A673 (cell line): ENCODE measurements around the gene NUMB.

Source experiments
- EZH2 ChIP-seq: fragments of 200-600 bp; sonication (generic); IDR thresholded peaks from 2 replicates; pipeline ENCODE4 v1.6.1; 2017; ENCODE audit warnings: borderline replicate concordance, low read depth, mild to moderate bottlenecking, mixed read lengths, antibody characterized with exemption, low read length; ENCODE audit not compliant: poor library complexity, severe bottlenecking
- TF ChIP-seq, protein P1 (sequence below): fragments of 300-800, 200-600 bp; sonication (generic); conservative IDR thresholded peaks from 2 replicates; pipeline ENCODE4 v1.5.1; 2017; ENCODE audit warnings: low read depth, mild to moderate bottlenecking, antibody characterized with exemption, low read length, moderate library complexity, mixed read lengths

DNA sequence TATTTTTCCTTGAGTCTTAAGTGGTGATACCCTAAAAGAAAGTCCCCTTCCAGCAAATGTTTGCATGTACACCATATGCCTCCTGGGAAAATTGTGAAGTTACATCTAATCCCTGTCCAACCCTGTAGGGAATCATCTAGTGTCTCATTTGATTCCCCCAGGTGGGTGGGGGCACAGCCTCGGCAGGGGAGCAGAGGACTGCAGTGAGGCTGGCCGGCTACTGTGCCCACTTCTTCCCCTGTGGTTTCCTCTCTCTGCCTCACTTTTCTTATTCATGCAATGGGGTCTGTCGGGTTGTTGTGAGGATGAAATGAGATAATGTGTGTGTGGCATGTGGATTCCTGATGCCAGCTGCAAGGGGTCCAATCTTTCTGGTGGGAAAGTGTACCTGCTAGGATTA lies 215.0 kb downstream of the NUMB start:
- TF ChIP-seq EZH2: no peak
- TF ChIP-seq, protein P1, sequence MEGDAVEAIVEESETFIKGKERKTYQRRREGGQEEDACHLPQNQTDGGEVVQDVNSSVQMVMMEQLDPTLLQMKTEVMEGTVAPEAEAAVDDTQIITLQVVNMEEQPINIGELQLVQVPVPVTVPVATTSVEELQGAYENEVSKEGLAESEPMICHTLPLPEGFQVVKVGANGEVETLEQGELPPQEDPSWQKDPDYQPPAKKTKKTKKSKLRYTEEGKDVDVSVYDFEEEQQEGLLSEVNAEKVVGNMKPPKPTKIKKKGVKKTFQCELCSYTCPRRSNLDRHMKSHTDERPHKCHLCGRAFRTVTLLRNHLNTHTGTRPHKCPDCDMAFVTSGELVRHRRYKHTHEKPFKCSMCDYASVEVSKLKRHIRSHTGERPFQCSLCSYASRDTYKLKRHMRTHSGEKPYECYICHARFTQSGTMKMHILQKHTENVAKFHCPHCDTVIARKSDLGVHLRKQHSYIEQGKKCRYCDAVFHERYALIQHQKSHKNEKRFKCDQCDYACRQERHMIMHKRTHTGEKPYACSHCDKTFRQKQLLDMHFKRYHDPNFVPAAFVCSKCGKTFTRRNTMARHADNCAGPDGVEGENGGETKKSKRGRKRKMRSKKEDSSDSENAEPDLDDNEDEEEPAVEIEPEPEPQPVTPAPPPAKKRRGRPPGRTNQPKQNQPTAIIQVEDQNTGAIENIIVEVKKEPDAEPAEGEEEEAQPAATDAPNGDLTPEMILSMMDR: no peak
